Inflammatory macrophage (primary cell): ENCODE data around the gene DUT.
"Not testable (repeated sequence)": the region's sequence is repeated elsewhere in the genome, so short reads cannot be mapped to it uniquely, and the experiment has no call there.

Experiments used
- DNase-seq, 2 donors: peaks; one replicate each; pipeline ENCODE4 v3.0.0-alpha.2; 2020 to 2022
- total RNA-seq, 18 experiments: gene quantifications; one replicate each; lab custom pipeline; 2026; ENCODE audit warnings: mixed read lengths in 6 of 18, inconsistent platforms in 2 of 18; lab: John Stamatoyannopoulos, UW

Gene DUT
- 11.1 to 58.5 (median 32.5) reads per million in 18 experiments for total RNA-seq

DNA sequence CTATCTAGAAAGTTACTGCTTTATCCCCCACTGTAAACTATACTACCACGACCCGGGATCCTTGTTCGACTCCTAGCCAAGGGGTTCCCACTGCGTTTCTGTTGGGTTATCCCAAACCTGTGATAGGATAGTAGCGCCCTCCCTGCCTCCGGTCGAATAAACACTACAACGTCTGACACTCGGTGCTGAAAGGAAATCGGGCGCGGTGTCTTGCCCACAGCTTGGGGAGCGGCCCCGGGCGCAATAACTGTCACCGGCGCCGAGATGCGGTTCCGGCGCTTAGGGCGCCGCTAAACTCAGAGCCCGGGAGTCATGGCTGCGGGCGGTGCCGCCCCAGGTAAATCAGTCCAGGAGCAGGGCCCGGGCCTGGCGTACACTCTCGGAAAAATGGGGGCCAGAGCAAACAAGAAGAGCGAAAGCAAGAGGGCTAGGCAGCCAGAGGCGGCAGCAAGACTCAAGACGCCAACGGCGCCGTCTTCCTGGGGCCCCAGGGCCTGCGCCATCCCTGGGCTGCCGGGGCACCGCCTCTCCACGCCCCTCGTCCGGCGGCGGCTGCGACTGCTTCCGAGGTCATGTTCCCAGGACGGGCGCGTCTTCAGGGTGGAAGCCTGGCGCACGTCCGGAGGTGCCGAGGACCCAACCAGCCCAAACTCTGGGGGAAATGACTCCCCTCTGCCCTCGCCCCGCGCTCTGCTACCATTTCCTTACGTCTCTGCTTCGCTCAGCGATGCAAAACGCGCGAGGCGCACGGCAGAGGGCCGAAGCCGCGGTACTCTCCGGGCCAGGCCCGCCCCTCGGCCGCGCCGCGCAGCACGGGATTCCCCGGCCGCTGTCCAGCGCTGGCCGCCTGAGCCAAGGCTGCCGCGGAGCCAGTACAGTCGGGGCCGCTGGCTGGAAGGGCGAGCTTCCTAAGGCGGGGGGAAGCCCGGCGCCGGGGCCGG, at the start of gene DUT:
Gene DUT, plus strand, starts transcription at position 575 of the 941 bp plus-strand sequence. Its CDS starts 87 bp downstream, at position 662.
- DNase-seq, result peak; percentile 66 to 84

DNA sequence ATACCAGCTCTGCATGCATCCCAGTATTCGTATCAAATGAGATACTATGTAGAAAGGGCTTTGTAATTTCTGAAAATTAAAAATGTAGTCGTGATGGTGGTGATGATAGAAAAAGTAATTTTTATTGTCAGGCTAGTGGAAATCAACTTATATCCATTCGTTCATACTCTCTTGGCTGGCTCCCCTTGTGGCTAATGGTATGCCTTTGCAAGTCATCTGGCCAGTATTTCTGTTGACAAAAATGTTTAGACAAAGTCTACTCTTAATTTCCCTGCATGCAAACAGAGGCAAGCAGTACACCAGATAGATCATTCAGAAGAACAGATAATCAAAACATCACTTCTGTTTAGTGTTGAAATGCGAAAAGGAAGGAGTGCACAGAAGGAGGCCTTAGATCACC, 49.6 kb upstream of the DUT start:
- no peak for DNase-seq

- no peak for DNase-seq
Measured at GRCh38 chr15:48282216-48282615, 49.0 kb upstream of the DUT start.

DNA sequence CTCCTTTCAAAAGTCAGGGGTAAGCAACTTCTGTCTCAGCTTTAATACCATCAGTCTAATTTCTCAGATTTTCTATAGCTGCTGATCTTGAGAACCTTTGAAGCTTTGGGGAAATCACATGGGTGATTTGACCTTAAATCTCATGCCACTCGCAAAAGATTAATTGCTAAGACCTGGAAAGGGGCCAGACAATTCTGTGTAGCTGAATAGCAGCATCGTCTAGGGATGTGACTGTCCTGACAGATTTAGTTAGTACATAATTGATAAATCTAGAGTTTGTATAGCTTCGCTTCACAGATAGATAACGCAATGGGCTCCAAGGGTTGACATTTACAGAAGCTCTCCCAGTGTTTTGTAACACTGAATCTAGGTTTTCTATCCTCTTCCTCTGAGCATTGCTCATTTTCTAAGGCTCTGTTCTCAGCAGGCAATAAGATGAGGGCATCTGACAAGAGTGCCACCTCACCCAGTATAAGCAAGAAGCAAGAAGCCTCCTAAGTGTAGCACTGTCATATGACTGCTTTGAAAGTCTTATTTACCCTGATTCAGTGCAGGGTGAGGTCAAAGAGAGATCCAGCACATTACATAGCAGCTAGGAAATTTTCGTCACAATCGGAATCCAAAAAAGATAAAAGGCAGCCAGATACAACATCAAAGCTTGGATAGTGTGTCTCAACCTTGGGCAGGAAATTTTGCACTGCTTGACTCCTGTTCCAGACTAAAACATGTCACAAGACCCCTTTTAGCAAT, 47.7 kb upstream of the DUT start:
- DNase-seq, result no peak

DNA sequence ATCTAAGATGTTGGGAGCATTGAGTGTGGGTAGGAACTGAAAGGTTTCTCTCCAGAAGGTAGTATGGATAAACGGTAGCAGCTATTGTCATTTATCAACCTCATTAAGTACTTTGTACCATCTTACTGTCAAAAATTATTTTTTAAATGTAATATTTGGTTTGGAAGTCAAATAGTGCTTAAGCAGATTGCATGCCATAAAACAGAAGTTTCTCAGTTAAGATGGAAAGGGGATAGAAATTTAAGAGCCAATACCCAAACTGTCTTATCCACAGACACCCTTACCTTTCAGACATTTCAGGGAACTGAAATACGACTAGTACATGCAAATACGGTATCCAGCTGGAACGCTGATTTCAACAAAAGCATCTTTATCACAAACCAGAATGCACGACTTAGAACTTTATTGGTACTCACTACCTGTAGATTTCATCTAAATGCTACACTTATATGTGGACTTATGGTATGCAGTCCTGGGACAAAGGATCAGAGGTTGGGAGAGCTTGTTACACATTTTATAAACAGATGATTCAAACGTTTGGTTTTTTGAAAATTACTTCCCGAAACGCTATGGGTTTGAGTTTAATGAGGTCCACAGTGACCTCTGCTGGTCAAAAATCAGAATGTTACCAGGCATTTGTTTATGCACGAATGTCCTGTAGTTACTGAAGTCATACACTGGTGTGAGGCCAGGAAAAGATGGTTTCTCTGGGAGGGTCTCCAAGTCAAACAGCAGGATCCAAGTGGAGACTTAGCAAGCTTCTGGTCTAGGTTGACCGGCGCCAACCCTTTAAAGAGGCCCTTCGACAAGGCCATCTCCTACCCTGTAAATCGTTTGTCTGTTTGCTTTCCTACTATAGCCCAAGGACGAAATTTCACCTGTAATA, 45.7 kb upstream of the DUT start:
- DNase-seq, result peak; percentile 78 to 79

DNA sequence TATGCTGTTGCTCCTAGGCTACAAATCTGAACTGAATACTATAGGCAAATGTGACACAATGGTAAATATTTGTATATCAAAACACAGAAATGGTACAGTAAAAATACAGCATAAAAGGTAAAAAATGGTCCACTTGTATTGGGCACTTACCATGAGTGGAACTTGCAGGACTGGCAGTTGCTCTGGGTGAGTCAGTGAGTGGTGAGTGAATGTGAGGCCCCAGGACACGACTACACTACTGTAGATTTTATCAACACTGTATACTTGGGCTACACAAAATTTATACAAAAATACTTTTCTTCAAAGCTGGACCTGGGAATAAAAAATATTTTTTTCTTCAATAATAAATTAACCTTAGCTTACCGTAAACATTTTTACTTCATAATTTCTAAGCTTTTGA, 41.6 kb upstream of the DUT start:
- DNase-seq, result no peak

DNA sequence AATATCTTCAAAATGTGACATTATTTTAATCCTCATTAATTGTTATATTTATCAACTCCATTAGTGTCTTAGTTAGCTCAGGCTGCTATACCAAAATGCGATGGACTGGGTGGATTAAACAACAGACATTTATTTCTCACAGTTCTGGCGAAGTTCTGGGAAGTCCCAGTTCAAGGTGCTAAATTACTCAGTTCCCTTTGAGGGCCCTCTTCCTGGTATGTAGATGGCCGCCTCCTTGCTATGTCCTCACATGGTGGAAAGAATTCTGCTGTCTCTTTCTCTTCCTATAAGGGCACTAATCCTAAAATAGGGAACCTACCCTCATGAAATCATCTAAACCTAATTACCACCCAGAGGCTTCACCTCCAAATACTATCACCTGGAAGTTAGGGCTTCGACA, 38.8 kb upstream of the DUT start:
- DNase-seq, result no peak

GRCh38 chr15:48297668-48298067, 33.6 kb upstream of the DUT start:
- no peak for DNase-seq

DNA sequence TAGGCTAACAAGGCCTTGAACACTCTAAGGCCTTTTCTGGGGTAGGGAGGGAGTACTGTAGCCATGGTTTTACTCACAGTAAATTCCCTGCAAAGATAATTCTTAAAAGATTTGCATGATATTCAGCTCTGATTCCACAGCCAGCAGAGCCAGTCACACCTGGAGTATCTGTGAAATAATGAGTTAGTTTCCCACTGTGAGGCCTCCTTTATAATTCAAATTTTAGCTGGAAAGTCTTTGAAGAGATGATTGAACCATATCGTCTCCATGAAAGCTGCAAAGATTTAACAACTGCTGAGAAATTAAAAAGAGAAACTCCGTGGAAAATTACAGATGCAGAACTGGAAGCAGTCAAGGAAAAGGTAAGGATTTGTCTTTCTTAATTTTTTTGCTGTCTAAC, 32.3 kb upstream of the DUT start:
- DNase-seq, result no peak

GRCh38 chr15:48300038-48300437, 31.2 kb upstream of the DUT start:
- DNase-seq, result no peak

DNA sequence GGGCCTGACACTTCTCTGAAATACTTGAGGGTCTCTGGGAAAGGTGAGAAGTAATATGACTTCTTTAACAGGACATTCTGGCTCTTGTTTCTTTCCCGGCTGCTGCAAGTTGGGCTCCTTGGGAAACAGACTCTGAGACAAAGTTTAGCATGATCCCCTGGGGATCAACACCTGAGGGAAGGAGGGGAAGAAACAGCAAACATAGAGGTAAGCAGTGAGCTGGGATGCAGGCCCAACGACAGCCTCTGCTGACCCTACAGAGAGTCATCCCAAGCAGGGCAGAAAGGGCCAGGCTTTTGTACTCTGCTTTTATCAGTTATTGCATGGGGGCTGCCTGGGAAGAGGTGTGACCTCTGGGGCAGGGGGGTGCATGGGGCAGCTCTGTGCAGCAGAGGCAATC, 26.8 kb upstream of the DUT start:
- DNase-seq, result no peak

DNA sequence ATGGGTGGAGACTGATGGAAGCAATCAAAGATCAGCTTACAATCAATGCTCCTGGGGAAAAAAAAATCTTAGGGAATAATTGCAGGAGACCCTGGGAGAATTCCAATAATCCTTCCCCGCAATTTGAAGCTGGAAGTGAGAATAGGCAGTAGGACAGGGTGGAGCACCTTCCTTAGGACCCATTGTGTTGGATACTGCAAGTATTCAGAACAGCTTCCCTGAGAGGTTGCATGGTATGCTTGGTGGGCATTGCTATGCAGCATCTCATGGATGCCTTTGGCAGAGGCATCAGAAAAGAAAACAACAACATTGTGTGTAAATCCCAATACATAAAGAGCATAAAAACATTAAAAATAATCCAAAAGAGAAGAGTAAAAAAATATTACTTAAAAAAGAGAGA, 24.6 kb upstream of the DUT start:
- no peak for DNase-seq

DNA sequence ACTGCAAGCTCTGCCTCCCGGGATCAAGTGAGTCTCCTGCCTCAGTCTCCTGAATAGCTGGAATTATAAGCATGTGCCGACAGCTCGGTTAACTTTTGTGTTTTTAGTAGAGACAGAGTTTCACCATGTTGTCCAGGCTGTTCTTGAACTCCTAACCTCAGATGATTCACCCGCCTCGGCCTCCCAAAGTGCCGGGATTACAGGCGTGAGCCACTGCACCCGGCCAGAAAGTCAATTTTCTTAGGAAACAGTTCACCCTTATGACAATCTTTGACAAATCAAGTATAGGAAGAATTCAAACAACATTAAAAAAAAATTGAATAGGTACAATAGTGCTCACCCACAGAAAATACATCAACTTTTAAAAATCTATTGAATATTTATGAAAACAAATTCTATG, 23.6 kb upstream of the DUT start:
- DNase-seq, result no peak

- no peak for DNase-seq
Measured at GRCh38 chr15:48309740-48310139, 21.5 kb upstream of the DUT start.

DNA sequence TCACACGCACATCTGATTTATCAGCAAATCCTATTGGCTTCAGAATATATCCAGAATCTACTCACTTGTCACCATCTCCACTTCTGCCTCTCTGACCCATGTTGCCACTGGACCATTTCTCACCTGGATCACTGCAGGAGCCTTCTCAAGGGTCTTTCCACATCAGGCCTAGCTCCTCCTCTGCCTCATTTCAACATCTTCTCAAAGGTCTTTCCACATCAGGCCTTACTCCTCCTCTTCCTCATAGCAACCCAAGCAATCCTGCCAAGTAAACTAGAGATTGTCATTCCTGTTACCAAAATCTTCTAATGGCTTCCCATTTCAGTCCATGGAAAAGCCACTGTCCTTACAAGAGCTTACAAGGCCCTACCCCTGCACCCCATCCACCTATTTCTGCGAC, 18.0 kb upstream of the DUT start:
- DNase-seq, result no peak

DNA sequence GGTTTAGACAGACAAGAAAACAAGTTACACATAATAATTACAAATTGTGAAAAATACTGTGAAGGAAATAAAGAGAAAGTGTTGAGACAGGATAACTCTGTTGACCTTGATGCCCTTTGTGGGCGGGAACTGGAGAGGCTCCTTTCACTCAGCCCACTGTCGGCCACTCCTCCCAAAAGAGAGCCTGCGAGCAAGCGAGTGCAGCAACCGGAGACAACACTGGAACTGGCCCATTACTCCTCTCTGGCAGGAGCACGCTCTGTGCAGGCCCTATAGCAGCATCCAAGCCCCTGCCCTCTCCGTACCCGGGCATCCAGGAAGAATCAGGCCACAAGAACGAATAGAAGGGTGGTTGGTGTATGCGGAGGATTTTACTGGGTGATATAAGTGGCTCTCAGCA, 16.2 kb upstream of the DUT start:
- DNase-seq, result no peak

- no peak for DNase-seq
Measured at GRCh38 chr15:48317221-48317620, 14.0 kb upstream of the DUT start.

DNA sequence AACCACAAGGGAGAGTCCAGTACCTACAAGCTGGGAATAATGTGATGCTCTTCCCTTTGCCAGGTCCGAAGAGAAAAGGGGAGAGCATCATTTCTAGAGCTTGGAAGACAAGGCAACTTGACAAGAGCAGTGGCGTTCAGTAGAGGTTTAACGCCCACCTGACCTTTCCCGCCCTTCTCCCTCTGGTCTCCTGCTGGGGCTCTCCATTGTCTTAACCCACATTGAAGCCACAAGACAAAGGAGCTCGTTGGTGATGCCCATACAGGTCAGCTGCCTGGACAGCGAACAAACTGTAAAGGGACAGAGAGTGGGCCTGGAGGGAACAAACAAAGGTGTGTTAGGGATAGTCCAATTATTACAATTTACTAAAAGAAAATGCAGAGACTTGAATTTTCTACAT, 13.1 kb upstream of the DUT start:
- no peak for DNase-seq

- no peak for DNase-seq
Measured at GRCh38 chr15:48323294-48323693, 7.9 kb upstream of the DUT start.

GRCh38 chr15:48324949-48325348, 6.3 kb upstream of the DUT start:
- no peak for DNase-seq

DNA sequence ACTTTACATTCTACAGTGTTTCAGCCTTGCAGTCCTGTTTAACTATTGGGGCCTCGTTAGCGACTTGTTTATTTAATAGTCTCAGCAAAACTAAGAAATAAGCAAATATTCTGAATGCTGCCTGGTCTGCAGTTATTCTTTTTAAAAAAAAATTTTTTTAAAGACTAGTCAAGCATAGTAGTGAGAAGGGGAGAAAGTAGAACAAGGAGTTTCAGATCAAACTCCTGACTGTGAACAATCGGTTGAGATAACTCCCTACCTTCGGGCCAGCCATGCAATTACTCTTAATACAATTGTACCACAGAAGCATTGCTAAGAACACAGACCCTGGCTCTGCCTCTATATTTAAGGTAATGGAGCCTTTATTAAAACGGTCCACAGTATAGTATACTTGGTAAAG, 5.8 kb upstream of the DUT start:
- no peak for DNase-seq

DNA sequence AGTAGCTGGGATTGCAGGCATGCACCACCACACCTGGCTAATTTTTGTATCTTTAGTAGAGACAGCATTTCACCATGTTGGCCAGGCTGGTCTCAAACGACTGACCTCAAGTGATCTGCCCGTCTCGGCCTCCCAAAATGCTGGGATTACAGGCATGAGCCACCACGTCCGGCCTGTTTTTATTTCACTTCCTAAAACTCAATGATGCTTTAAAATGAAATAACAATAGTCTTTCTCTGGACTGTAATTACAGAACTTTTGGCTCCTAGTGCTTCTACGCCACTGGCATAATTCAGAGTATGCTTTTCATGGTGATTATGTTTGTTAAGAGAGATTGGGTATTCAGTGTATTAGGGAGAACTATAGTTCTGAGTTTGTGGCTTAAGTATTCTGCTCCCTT, 5.0 kb upstream of the DUT start:
- not testable (repeated sequence) for DNase-seq
